Endothelial cell of umbilical vein (primary cell): ENCODE results near the gene BSPRY. TPM values are rescaled to one million over a fixed set of nuclear protein-coding genes. Genes with fewer than 3 reads are reported as not detected.

ENCODE experiments used
- BruUV-seq: library from RNA; stranded (reverse); fragments of 400-500 nt; replicated peaks from 2 replicates; lab custom pipeline; 2021; lab: Mats Ljungman, UMichigan
- CTCF ChIA-PET: fragments of 300-600, 350-600 bp; sonication (Branson Sonifier 250); formaldehyde crosslinking; loops from one replicate; lab custom pipeline; 2021; ENCODE audit warnings: antibody characterized with exemption, inconsistent platforms; lab: Charles Lee
- POLR2A ChIA-PET: fragments of 300-600, 350-600 bp; sonication (Branson Sonifier 250); formaldehyde crosslinking; loops from one replicate; lab custom pipeline; 2021; ENCODE audit warnings: antibody characterized with exemption, inconsistent platforms; lab: Charles Lee
- DNase-seq: peaks from one replicate; pipeline ENCODE4 v3.0.0-alpha.2; 2011; ENCODE audit warnings: low read depth, low spot score
- FAIRE-seq: peaks from 2 replicates; lab custom pipeline; 2011; peaks lifted over from hg19 to GRCh38; lab: Jason Lieb, UNC
- H2AFZ ChIP-seq: 2 replicates; pipeline ENCODE4 v1.6.0; 2012; ENCODE audit warnings: low read depth, low read length, control low read depth, inconsistent platforms
- H3K27ac ChIP-seq: 2 replicates; pipeline ENCODE4 v1.5.1; 2011; ENCODE audit warnings: low read depth, mild to moderate bottlenecking, control low read depth, low read length, moderate library complexity; ENCODE audit not compliant: insufficient read depth
- H3K27me3 ChIP-seq, 2 experiments: 2 replicates each; pipeline versions ENCODE4 v1.6.0 to v1.6.1; 2011; ENCODE audit warnings: low read length in 2 of 2, mixed read lengths in 1 of 2; ENCODE audit not compliant: control insufficient read depth in 2 of 2, insufficient read depth in 2 of 2
- H3K36me3 ChIP-seq, 2 experiments: 2 replicates in 1 of 2; 3 replicates in 1 of 2; pipeline ENCODE4 v1.5.1; 2011; ENCODE audit warnings: low read length in 2 of 2, mild to moderate bottlenecking in 1 of 2, moderate library complexity in 1 of 2; ENCODE audit not compliant: control insufficient read depth in 2 of 2, insufficient read depth in 2 of 2; ENCODE audit errors: extremely low read depth in 1 of 2
- H3K4me1 ChIP-seq: 3 replicates; pipeline ENCODE4 v1.5.1; 2011; ENCODE audit warnings: mild to moderate bottlenecking, low read length; ENCODE audit not compliant: control insufficient read depth, insufficient read depth; ENCODE audit errors: extremely low read depth
- H3K4me2 ChIP-seq: 2 replicates; pipeline ENCODE4 v1.6.1; 2011; ENCODE audit warnings: low read length, control low read depth, mixed read lengths; ENCODE audit not compliant: insufficient read depth
- H3K4me3 ChIP-seq, 3 experiments: fragments of 200-600 bp in 1 of 3; sonication (generic), shearing (Covaris generic) in 1 of 3; replicated peaks in 1 of 3; 2 replicates each; pipeline ENCODE4 v1.5.1; 2011 to 2016; ENCODE audit warnings: control low read depth in 3 of 3, low read length in 3 of 3, mild to moderate bottlenecking in 2 of 3, inconsistent platforms in 1 of 3, low read depth in 1 of 3, moderate library complexity in 1 of 3; ENCODE audit not compliant: insufficient read depth in 1 of 3
- H3K79me2 ChIP-seq: 2 replicates; pipeline ENCODE4 v1.6.0; 2012; ENCODE audit warnings: low read length, inconsistent platforms; ENCODE audit not compliant: control insufficient read depth, insufficient read depth
- H3K9ac ChIP-seq: replicated peaks from 2 replicates; pipeline ENCODE3; 2011; ENCODE audit warnings: low read length, control low read depth; ENCODE audit not compliant: insufficient read depth; ENCODE audit errors: extremely low read depth
- H3K9me1 ChIP-seq: replicated peaks from 3 replicates; pipeline ENCODE4 v1.6.0; 2011; ENCODE audit warnings: mild to moderate bottlenecking, low read length; ENCODE audit not compliant: control insufficient read depth, insufficient read depth; ENCODE audit errors: extremely low read depth
- H3K9me3 ChIP-seq: replicated peaks from 2 replicates; pipeline ENCODE4 v1.5.1; 2012; ENCODE audit warnings: low read length, inconsistent platforms; ENCODE audit not compliant: control insufficient read depth, insufficient read depth
- H4K20me1 ChIP-seq: replicated peaks from 2 replicates; pipeline ENCODE3; 2011; ENCODE audit warnings: mild to moderate bottlenecking, low read length; ENCODE audit not compliant: control insufficient read depth, insufficient read depth; ENCODE audit errors: extremely low read depth
- EZH2 ChIP-seq: IDR thresholded peaks from 2 replicates; pipeline ENCODE4 v1.6.1; 2012; ENCODE audit warnings: borderline replicate concordance, low read depth, mild to moderate bottlenecking, moderate library complexity, low read length, inconsistent platforms; ENCODE audit not compliant: severe bottlenecking
- GATA2 ChIP-seq: IDR thresholded peaks from 2 replicates; pipeline ENCODE4 v1.7.0; 2011; ENCODE audit warnings: low read depth, mild to moderate bottlenecking, moderate library complexity, mixed read lengths, low read length; ENCODE audit not compliant: insufficient read length, insufficient read depth
- JUN ChIP-seq: IDR thresholded peaks from 2 replicates; pipeline ENCODE4 v1.6.1; 2011; ENCODE audit warnings: borderline replicate concordance, low read depth; ENCODE audit not compliant: insufficient read length, insufficient read depth
- MYC ChIP-seq: IDR thresholded peaks from one replicate; pipeline ENCODE4 v1.6.1; 2011; ENCODE audit warnings: mild to moderate bottlenecking, low read depth, low read length
- dilution Hi-C: fragments of 300-500 bp; cut with MboI; formaldehyde crosslinking; loops from one replicate; pipeline ENCODE4 v1.15.0; 2019; ENCODE audit warnings: low sequenced_read_pairs; ENCODE audit not compliant: extremely low pct_ligation_motif_present
- intact Hi-C: fragments of 100-400 bp; cut with micrococcal nuclease; formaldehyde crosslinking; loops from one replicate; pipeline ENCODE4 v1.10.0; 2022
- polyA plus RNA-seq, 4 experiments: library from polyadenylated mRNA; depleted of rRNA in 3 of 4; stranded (reverse) in 3 of 4; unstranded in 1 of 4; fragments of >200 nt; gene quantifications; 2 replicates each; pipeline versions ENCODE4 v1.2.1 to v1.2.3, GENCODE V29; 2011 to 2012; ENCODE audit warnings: missing spikeins in 1 of 4
- total RNA-seq: library from RNA; stranded (reverse); gene quantifications from 2 replicates; pipeline ENCODE4 v1.2.3, GENCODE V29; 2021
- TF ChIP-seq, protein P1 (sequence below): IDR thresholded peaks from 2 replicates; pipeline ENCODE4 v1.6.1; 2011; ENCODE audit not compliant: insufficient read depth, insufficient read length
- TF ChIP-seq, protein P2 (sequence below), 2 donors: IDR thresholded peaks; 1 replicate in 1 of 2; 2 replicates in 1 of 2; pipeline ENCODE4 v1.5.1; 2011; ENCODE audit warnings: low read length in 2 of 2, mild to moderate bottlenecking in 2 of 2, moderate library complexity in 2 of 2, control low read depth in 1 of 2, inconsistent platforms in 1 of 2, low read depth in 1 of 2; ENCODE audit not compliant: insufficient read depth in 1 of 2; ENCODE audit errors: extremely low read depth in 1 of 2

Gene BSPRY
- total and polyA plus RNA-seq, 2 donors (not counting 3 experiments of a cell fraction or from before 2014, with no cell fraction given) = not detected

DNA sequence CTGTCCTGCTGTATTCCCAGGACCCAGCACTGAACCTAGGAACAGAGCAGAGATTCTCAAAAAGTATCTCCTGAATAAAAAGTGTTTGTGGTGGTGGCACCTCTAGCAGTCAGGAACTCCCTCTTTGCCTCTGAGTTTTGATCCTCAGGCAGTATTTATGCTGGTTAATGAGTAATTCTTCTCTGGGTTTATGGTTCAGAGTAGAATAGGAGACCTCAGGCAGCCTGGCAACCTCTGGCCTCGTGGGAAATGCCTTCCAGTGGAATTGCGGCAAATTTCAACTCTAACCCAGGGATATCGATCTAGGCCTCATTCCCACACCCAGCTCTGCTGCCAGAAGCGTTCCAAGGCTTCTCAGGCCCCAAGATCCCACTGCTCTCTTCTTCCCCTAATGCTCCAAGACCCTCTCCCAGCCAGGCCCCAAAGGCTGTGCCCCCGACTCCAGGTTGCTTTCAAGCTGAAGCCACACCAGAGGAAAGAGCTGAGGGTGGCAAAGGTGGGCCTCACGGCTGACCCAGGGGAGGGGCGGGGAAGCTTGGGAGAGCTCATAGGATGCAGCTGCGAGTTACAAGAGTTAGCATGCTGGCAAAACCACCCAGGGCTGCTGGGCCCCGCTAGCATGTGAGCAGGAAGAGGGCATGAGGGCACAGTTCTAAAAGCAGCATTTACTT, 38.4 kb downstream of the BSPRY start:
- no peaks in the 10 kb centered on the region for H3K79me2 ChIP-seq
- intact Hi-C loops = no loop called here
- H4K20me1 ChIP-seq = no peaks in the 10 kb centered on the region
- dilution Hi-C loops = no loop called here
- H3K36me3 ChIP-seq = peaks cover 2 to 11% of the 10 kb centered on the region in 2 experiments
- H3K27me3 ChIP-seq = no peaks in the 10 kb centered on the region
- no peak for FAIRE-seq
- no peaks in the 10 kb centered on the region for H3K4me1 ChIP-seq
- ChIA-PET POLR2A (no interaction called here), CTCF (no interaction called here)
- H3K4me2 ChIP-seq = no peak overlapping the region
- no peak for DNase-seq
- H3K27ac ChIP-seq = no peak overlapping the region
- no peak for TF ChIP-seq JUN
- TF ChIP-seq GATA2 = no peak
- TF ChIP-seq, protein P1, sequence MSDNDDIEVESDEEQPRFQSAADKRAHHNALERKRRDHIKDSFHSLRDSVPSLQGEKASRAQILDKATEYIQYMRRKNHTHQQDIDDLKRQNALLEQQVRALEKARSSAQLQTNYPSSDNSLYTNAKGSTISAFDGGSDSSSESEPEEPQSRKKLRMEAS = no peak
- TF ChIP-seq MYC = no peak
- no peak for TF ChIP-seq EZH2
- TF ChIP-seq, protein P2, sequence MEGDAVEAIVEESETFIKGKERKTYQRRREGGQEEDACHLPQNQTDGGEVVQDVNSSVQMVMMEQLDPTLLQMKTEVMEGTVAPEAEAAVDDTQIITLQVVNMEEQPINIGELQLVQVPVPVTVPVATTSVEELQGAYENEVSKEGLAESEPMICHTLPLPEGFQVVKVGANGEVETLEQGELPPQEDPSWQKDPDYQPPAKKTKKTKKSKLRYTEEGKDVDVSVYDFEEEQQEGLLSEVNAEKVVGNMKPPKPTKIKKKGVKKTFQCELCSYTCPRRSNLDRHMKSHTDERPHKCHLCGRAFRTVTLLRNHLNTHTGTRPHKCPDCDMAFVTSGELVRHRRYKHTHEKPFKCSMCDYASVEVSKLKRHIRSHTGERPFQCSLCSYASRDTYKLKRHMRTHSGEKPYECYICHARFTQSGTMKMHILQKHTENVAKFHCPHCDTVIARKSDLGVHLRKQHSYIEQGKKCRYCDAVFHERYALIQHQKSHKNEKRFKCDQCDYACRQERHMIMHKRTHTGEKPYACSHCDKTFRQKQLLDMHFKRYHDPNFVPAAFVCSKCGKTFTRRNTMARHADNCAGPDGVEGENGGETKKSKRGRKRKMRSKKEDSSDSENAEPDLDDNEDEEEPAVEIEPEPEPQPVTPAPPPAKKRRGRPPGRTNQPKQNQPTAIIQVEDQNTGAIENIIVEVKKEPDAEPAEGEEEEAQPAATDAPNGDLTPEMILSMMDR (IDR thresholded peaks at IDR 0.05; ENCODE audit: extremely low read depth in 1 of 2, insufficient read depth in 1 of 2, low read depth in 1 of 2, low read length in 2 of 2) = no peak
- H2AFZ ChIP-seq = no peak overlapping the region
- no TSS peak for BruUV-seq
- no peaks in the 10 kb centered on the region for H3K9me1 ChIP-seq
- no peak overlapping the region for H3K4me3 ChIP-seq
- no peak overlapping the region for H3K9ac ChIP-seq
- no peaks in the 10 kb centered on the region for H3K9me3 ChIP-seq
